ENCODE results near the gene IRAG1. TPM values are rescaled to one million over a fixed set of nuclear protein-coding genes. Genes with fewer than 3 reads are reported as not detected.

The IRAG1 gene
- total and polyA plus RNA-seq, 2 donors (not counting 3 experiments of a cell fraction or from before 2014, with no cell fraction given) = 0.22 to 0.38 TPM

DNA sequence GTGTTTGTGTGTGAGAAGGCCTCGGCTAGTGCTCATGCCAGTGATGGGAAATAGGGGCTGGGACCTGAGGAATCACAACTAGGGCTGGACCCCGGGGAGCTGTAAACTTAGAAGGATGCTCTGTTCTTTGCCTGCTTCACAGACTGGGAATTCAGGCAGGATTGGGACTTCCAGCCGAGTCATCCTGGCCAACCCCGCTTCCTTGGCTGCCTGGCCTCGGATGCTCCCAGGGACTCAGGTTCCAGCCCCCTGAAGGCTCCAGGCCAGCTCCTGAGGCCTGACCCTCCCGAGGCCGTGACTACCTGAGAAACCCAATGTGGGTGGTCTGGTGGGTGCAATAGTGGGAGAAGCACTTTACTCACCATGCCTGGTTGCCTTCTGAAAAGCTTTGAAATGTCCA, 44.7 kb downstream of the IRAG1 start:
- Histone ChIP-seq H3K27me3 (ENCODE audit: control insufficient read depth in 2 of 2, insufficient read depth in 2 of 2, low read length in 2 of 2) (no peaks in the 10 kb centered on the region), H2AFZ (ENCODE audit: low read depth, low read length) (no peak overlapping the region), H3K9me1 (replicated peaks; ENCODE audit: control insufficient read depth, extremely low read depth, insufficient read depth, low read length) (no peaks in the 10 kb centered on the region), H3K79me2 (ENCODE audit: control insufficient read depth, insufficient read depth, low read length) (no peaks in the 10 kb centered on the region), H3K27ac (ENCODE audit: insufficient read depth, low read depth, low read length) (no peak overlapping the region), H3K4me1 (ENCODE audit: control insufficient read depth, extremely low read depth, insufficient read depth, low read length) (no peaks in the 10 kb centered on the region), H3K36me3 (ENCODE audit: control insufficient read depth in 2 of 2, extremely low read depth in 1 of 2, insufficient read depth in 2 of 2, low read length in 2 of 2) (no peaks in the 10 kb centered on the region), H3K4me2 (ENCODE audit: insufficient read depth, low read length) (no peak overlapping the region), H3K9ac (replicated peaks; ENCODE audit: extremely low read depth, insufficient read depth, low read length) (no peak overlapping the region), H3K9me3 (replicated peaks; ENCODE audit: control insufficient read depth, insufficient read depth, low read length) (no peaks in the 10 kb centered on the region), H3K4me3 (replicated peaks in 1 of 3; ENCODE audit: insufficient read depth in 1 of 3, low read depth in 1 of 3, low read length in 3 of 3) (no peak overlapping the region), H4K20me1 (replicated peaks; ENCODE audit: control insufficient read depth, extremely low read depth, insufficient read depth, low read length) (no peaks in the 10 kb centered on the region)
- DNase-seq (ENCODE audit: low read depth, low spot score) = no peak
- no TSS peak for BruUV-seq (replicated peaks)
- no peak for TF ChIP-seq JUN (IDR thresholded peaks at IDR 0.05; ENCODE audit: borderline replicate concordance, insufficient read depth, insufficient read length, low read depth)
- no peak for TF ChIP-seq POLR2A (IDR thresholded peaks at IDR 0.05; ENCODE audit: low read depth, low read length)
- no peak for TF ChIP-seq MYC (IDR thresholded peaks at IDR 0.05; ENCODE audit: low read depth, low read length)
- TF ChIP-seq, protein P1, sequence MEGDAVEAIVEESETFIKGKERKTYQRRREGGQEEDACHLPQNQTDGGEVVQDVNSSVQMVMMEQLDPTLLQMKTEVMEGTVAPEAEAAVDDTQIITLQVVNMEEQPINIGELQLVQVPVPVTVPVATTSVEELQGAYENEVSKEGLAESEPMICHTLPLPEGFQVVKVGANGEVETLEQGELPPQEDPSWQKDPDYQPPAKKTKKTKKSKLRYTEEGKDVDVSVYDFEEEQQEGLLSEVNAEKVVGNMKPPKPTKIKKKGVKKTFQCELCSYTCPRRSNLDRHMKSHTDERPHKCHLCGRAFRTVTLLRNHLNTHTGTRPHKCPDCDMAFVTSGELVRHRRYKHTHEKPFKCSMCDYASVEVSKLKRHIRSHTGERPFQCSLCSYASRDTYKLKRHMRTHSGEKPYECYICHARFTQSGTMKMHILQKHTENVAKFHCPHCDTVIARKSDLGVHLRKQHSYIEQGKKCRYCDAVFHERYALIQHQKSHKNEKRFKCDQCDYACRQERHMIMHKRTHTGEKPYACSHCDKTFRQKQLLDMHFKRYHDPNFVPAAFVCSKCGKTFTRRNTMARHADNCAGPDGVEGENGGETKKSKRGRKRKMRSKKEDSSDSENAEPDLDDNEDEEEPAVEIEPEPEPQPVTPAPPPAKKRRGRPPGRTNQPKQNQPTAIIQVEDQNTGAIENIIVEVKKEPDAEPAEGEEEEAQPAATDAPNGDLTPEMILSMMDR (IDR thresholded peaks at IDR 0.05; ENCODE audit: extremely low read depth in 1 of 2, insufficient read depth in 1 of 2, low read depth in 1 of 2, low read length in 2 of 2) = no peak
- TF ChIP-seq POLR2AphosphoS5 (IDR thresholded peaks at IDR 0.05; ENCODE audit: insufficient read depth, low read depth, low read length) = no peak
- TF ChIP-seq, protein P2, sequence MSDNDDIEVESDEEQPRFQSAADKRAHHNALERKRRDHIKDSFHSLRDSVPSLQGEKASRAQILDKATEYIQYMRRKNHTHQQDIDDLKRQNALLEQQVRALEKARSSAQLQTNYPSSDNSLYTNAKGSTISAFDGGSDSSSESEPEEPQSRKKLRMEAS (IDR thresholded peaks at IDR 0.05; ENCODE audit: insufficient read depth, insufficient read length) = no peak
- POLR2A ChIA-PET = no interaction called here
- no peak for FAIRE-seq
- intact Hi-C loops (cut with micrococcal nuclease) = no loop called here
- CTCF ChIA-PET = interaction anchor here (1.0 to 1.8 kb wide), 3 partner anchors 12 to 121 kb away, joined by 3 to 4 read pairs (median 3); partner anchors contain the start of gene RNF141
- dilution Hi-C loops (cut with MboI; ENCODE audit: extremely low pct_ligation_motif_present, low sequenced_read_pairs) = no loop called here

Measured in endothelial cell of umbilical vein (primary cell).